ENCODE data around the gene MRPS6.

DNA sequence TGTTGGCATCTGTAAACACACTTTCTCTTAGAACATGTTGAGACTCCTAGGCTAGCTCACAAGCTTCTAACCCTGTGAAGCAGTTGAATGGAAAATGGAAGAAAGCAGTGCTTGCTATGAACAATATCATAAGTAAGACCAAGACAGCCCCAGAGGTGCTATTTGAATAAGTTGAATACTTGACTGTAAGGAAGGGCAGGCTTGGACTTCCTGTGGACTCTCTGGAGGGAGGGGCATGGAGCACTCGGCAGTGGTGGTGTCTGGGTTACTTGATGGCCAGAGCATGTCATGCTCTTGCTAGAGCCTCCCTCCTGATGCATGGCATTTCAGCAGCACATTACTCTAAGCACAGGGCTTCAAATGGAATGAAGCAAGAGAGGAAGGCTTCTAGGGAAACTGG, 60.0 kb downstream of the MRPS6 start:
- TF ChIP-seq EZH2 (IDR thresholded peaks at IDR 0.05; ENCODE audit: low read length): no peak
- TF ChIP-seq, protein P1, sequence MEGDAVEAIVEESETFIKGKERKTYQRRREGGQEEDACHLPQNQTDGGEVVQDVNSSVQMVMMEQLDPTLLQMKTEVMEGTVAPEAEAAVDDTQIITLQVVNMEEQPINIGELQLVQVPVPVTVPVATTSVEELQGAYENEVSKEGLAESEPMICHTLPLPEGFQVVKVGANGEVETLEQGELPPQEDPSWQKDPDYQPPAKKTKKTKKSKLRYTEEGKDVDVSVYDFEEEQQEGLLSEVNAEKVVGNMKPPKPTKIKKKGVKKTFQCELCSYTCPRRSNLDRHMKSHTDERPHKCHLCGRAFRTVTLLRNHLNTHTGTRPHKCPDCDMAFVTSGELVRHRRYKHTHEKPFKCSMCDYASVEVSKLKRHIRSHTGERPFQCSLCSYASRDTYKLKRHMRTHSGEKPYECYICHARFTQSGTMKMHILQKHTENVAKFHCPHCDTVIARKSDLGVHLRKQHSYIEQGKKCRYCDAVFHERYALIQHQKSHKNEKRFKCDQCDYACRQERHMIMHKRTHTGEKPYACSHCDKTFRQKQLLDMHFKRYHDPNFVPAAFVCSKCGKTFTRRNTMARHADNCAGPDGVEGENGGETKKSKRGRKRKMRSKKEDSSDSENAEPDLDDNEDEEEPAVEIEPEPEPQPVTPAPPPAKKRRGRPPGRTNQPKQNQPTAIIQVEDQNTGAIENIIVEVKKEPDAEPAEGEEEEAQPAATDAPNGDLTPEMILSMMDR (optimal IDR thresholded peaks at IDR 0.05 in 1 of 3, IDR thresholded peaks at IDR 0.05 in 1 of 3, conservative IDR thresholded peaks at IDR 0.05 in 1 of 3; ENCODE audit: extremely low read depth in 1 of 3, insufficient read depth in 2 of 3, low read length in 3 of 3): no peak

Measured in keratinocyte (primary cell).